ENCODE data around the gene TULP3. TPM values are rescaled to one million over a fixed set of nuclear protein-coding genes. Genes with fewer than 3 reads are reported as not detected.

The TULP3 gene
- total and polyA plus RNA-seq, 2 of the 8 experiments (the other 6 are each of a cell fraction or from before 2014, with no cell fraction given) = 18.4 to 21.2 TPM

DNA sequence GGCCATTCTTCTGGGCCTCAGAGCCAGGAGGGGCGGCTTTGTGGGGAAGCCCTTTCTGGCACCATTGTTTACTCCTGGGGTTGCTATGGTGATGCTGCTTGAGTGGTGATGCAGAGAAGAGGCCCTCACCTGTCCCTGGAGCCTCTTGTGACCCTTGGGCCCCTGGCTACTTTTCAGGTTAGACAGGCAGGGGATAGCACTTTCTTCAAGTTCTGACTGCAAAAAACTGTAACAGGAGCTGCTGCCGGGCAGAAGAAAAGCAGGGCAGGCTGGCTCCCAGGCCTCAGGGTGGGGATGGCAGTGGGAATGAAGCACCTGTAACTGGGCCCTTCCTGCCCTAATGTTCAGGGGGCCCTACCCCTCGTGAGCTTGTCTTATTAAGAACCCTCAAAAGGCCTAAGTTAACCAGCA lies 33.7 kb upstream of the TULP3 start, which contains the start of gene TEX52:
TSS of gene TEX52 (minus strand) at position 19 of the 411 bp plus-strand sequence. CDS start at position 6, 13 bp downstream.
- no peak within 1 kb of the TSS for H3K4me3 ChIP-seq (ENCODE audit: extremely low read depth in 1 of 4, insufficient read depth in 2 of 4, low read depth in 3 of 4, low read length in 4 of 4)
- no peaks in the 10 kb centered on the region for H3K23me2 ChIP-seq (ENCODE audit: low read depth, low read length)
- no peaks in the 10 kb centered on the region for H3K79me1 ChIP-seq (ENCODE audit: low read depth, low read length)
- CTCF ChIA-PET (ENCODE audit: partially characterized antibody) = interaction anchor here (1.1 to 6.5 kb wide), 10 partner anchors 8 to 185 kb away, joined by 3 to 84 read pairs (median 5); no protein-coding TSS in a partner anchor
- no peak within 1 kb of the TSS for H3K18ac ChIP-seq (ENCODE audit: extremely low read depth, low read length)
- TF ChIP-seq, protein P1, sequence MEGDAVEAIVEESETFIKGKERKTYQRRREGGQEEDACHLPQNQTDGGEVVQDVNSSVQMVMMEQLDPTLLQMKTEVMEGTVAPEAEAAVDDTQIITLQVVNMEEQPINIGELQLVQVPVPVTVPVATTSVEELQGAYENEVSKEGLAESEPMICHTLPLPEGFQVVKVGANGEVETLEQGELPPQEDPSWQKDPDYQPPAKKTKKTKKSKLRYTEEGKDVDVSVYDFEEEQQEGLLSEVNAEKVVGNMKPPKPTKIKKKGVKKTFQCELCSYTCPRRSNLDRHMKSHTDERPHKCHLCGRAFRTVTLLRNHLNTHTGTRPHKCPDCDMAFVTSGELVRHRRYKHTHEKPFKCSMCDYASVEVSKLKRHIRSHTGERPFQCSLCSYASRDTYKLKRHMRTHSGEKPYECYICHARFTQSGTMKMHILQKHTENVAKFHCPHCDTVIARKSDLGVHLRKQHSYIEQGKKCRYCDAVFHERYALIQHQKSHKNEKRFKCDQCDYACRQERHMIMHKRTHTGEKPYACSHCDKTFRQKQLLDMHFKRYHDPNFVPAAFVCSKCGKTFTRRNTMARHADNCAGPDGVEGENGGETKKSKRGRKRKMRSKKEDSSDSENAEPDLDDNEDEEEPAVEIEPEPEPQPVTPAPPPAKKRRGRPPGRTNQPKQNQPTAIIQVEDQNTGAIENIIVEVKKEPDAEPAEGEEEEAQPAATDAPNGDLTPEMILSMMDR (IDR thresholded peaks at IDR 0.05; ENCODE audit: control extremely low read depth in 1 of 3, insufficient read depth in 1 of 3, low read depth in 1 of 3, low read length in 3 of 3) = no peak
- TF ChIP-seq SIN3A (conservative IDR thresholded peaks at IDR 0.05 in 1 of 2, IDR thresholded peaks at IDR 0.05 in 1 of 2; ENCODE audit: low read depth in 1 of 2, low read length in 2 of 2) (0 out of 4 replicates have a peak, but pooled peaks of 1 of the 2 experiments have one; percentile 10), SIX5 (IDR thresholded peaks at IDR 0.05; ENCODE audit: low read depth, low read length) (no peak), CREB1 (IDR thresholded peaks at IDR 0.05) (no peak), CHD2 (IDR thresholded peaks at IDR 0.05; ENCODE audit: low read length) (no peak), POLR2A (IDR thresholded peaks at IDR 0.05; ENCODE audit: control extremely low read depth in 1 of 2, low read depth in 2 of 2, low read length in 2 of 2) (peak in 1 of 2 experiments; percentile 54; a peak in 1 of 3 replicates), POLR2AphosphoS5 (IDR thresholded peaks at IDR 0.05; ENCODE audit: low read depth, low read length) (no peak; the same call in 1 of the 2 replicates), NRF1 (IDR thresholded peaks at IDR 0.05; ENCODE audit: low read depth, low read length) (no peak), SRF (IDR thresholded peaks at IDR 0.05; ENCODE audit: low read depth, low read length) (no peak)
- H3K4me1 ChIP-seq (replicated peaks in 1 of 4; ENCODE audit: control insufficient read depth in 3 of 4, insufficient read depth in 4 of 4, low read length in 3 of 4) = peaks cover 0 to 6% (median under 1%) of the 10 kb centered on the region in 4 experiments; a peak in 4 of 7 replicates
- no peak within 1 kb of the TSS for H4K8ac ChIP-seq (ENCODE audit: extremely low read depth, insufficient read depth, low read length)
- H2BK15ac ChIP-seq (ENCODE audit: low read length) = no peak within 1 kb of the TSS
- no peak within 1 kb of the TSS for H3K14ac ChIP-seq (ENCODE audit: insufficient read length)
- no peak within 1 kb of the TSS for H3K4me2 ChIP-seq (ENCODE audit: insufficient read depth in 1 of 2, low read depth in 2 of 2, low read length in 2 of 2)
- H3K56ac ChIP-seq (replicated peaks; ENCODE audit: insufficient read length, low read depth, low read length) = no peak within 1 kb of the TSS
- peaks cover 0 to 29% (median 15%) of the 10 kb centered on the region in 4 experiments; a peak in 4 of 8 replicates for H3K36me3 ChIP-seq (ENCODE audit: control insufficient read depth in 2 of 4, insufficient read depth in 4 of 4, low read length in 3 of 4)
- H2BK120ac ChIP-seq (replicated peaks; ENCODE audit: low read depth, low read length) = no peak within 1 kb of the TSS
- WGBS, 2 experiments (ENCODE audit: extremely low coverage in 1 of 2, insufficient coverage in 1 of 2, insufficient read length in 1 of 2, insufficient replicate concordance in 2 of 2, low coverage in 1 of 2, low lambda C conversion rate in 2 of 2, missing lambda C conversion rate in 1 of 2) = 77% methylated on average over 3 of the region's 3 CpGs; no CpG with 5 or more reads in 1 of the 2 experiments
- no peak within 1 kb of the TSS for H2BK20ac ChIP-seq (ENCODE audit: low read length)
- H2BK5ac ChIP-seq (ENCODE audit: low read depth, low read length) = no peak within 1 kb of the TSS
- POLR2A ChIA-PET (ENCODE audit: partially characterized antibody) = interaction anchor here (0.6 to 3.8 kb wide), 18 partner anchors 8 to 135 kb away, joined by 3 to 31 read pairs (median 5); partner anchors contain the start of genes FOXM1, ITFG2 and RHNO1
- H3K27me3 ChIP-seq (replicated peaks in 1 of 4; ENCODE audit: control insufficient read depth in 3 of 4, extremely low read depth in 1 of 4, insufficient read depth in 3 of 4, low read length in 3 of 4) = no peaks in the 10 kb centered on the region
- H3K79me2 ChIP-seq (ENCODE audit: control insufficient read depth in 1 of 2, insufficient read depth in 2 of 2, low read length in 2 of 2) = no peaks in the 10 kb centered on the region
- H2BK12ac ChIP-seq (ENCODE audit: low read depth, low read length) = no peak within 1 kb of the TSS
- no peak within 1 kb of the TSS for H2AFZ ChIP-seq (ENCODE audit: low read length)
- H4K20me1 ChIP-seq (replicated peaks in 1 of 2; ENCODE audit: control insufficient read depth in 1 of 2, insufficient read depth in 2 of 2, low read length in 2 of 2) = peaks cover 3 to 5% of the 10 kb centered on the region in 2 experiments
- H3K23ac ChIP-seq (ENCODE audit: insufficient read length) = no peak within 1 kb of the TSS
- DNase-seq (ENCODE audit: low read depth in 1 of 2, low spot score in 2 of 2) (peak in 1 of 2 experiments; percentile 63), FAIRE-seq (no peak)
- peak within 1 kb of the TSS in 2 of 4 experiments; percentile 25 to 38; a peak in 2 of 7 replicates for H3K9ac ChIP-seq (replicated peaks in 1 of 4; ENCODE audit: extremely low read depth in 1 of 4, low read depth in 3 of 4, low read length in 3 of 4)
- H3K27ac ChIP-seq (ENCODE audit: low read depth, low read length) = no peak within 1 kb of the TSS
- no peak within 1 kb of the TSS; the same call in 1 of the 2 replicates for H2AK5ac ChIP-seq (ENCODE audit: low read depth, low read length)
- no peak within 1 kb of the TSS for H4K91ac ChIP-seq (replicated peaks; ENCODE audit: insufficient read length, low read length)
- H3K4ac ChIP-seq (replicated peaks; ENCODE audit: insufficient read length, low read depth, low read length) = no peak within 1 kb of the TSS
- no peaks in the 10 kb centered on the region for H3K9me3 ChIP-seq (ENCODE audit: insufficient read depth in 2 of 2, low read depth in 1 of 2, low read length in 1 of 2)
- H4K5ac ChIP-seq (ENCODE audit: insufficient read length, low read depth, low read length) = no peak within 1 kb of the TSS
